HCT116 (cell line): Measurements from ENCODE around the gene DENND2A. TPM values are rescaled to one million over a fixed set of nuclear protein-coding genes. Genes with fewer than 3 reads are reported as not detected.
"Not testable (repeated sequence)": the region's sequence is repeated elsewhere in the genome, so short reads cannot be mapped to it uniquely, and the experiment has no call there.

Experiments used
- ATAC-seq: fragments of 200-7000 bp; cut with Tn5 transposase; 2 replicates; pipeline ENCODE4 v1.9.1; 2020; ENCODE audit warnings: mild to moderate bottlenecking, moderate library complexity
- BruUV-seq: library from RNA; stranded (reverse); fragments of 400-500 nt; replicated peaks from 2 replicates; lab custom pipeline; 2021; lab: Mats Ljungman, UMichigan
- CTCF ChIA-PET: fragments of 300-600 bp; sonication (Branson Sonifier 250); formaldehyde crosslinking; loops from one replicate; lab custom pipeline; 2021; ENCODE audit warnings: antibody characterized with exemption; lab: Charles Lee
- POLR2A ChIA-PET: fragments of 300-600, 350-600 bp; sonication (Branson Sonifier 250); formaldehyde crosslinking; loops from one replicate; lab custom pipeline; 2021; ENCODE audit warnings: antibody characterized with exemption; lab: Charles Lee
- RAD21 ChIA-PET, 2 experiments: fragments of 300-600 bp; sonication (Branson Sonifier 250); formaldehyde crosslinking; loops; one replicate each; lab custom pipeline; 2023; ENCODE audit warnings: low total read pairs in 2 of 2; ENCODE audit not compliant: uncharacterized antibody in 2 of 2, unreplicated experiment in 2 of 2, low non-redundant PET in 1 of 2; lab: Charles Lee
- DNase-seq: peaks from one replicate; pipeline ENCODE4 v3.0.0-alpha.2; 2010; ENCODE audit warnings: low read depth, low spot score
- H2AFZ ChIP-seq: fragments of 200-600 bp; shearing (Covaris generic), sonication (generic); 2 replicates; pipeline ENCODE4 v1.6.1; 2017; ENCODE audit warnings: low read depth, mixed run types, mixed read lengths, antibody characterized with exemption, low read length; ENCODE audit not compliant: poor library complexity, severe bottlenecking
- H3K27ac ChIP-seq: 2 replicates; pipeline ENCODE4 v1.5.1; 2012; ENCODE audit warnings: low read depth, low read length
- H3K27me3 ChIP-seq: fragments of 200-600 bp; sonication (generic); 2 replicates; pipeline ENCODE4 v1.6.1; 2016; ENCODE audit warnings: mixed run types, low read length, mixed read lengths; ENCODE audit not compliant: insufficient read depth
- H3K36me3 ChIP-seq, 2 experiments: fragments of 200-500 bp in 1 of 2; fragments of 200-600 bp in 1 of 2; sonication (Bioruptor generic) in 1 of 2; sonication (generic) in 1 of 2; 2 replicates each; pipeline versions ENCODE4 v1.5.1 to v1.6.1; 2014 to 2016; ENCODE audit warnings: low read length in 2 of 2, inconsistent platforms in 1 of 2, mixed read lengths in 1 of 2, mixed run types in 1 of 2; ENCODE audit not compliant: insufficient read depth in 2 of 2, control insufficient read depth in 1 of 2
- H3K4me1 ChIP-seq, 2 experiments: fragments of 200-600 bp in 1 of 2; sonication (generic) in 1 of 2; 2 replicates each; pipeline versions ENCODE4 v1.5.1 to v1.6.1; 2012 to 2017; ENCODE audit warnings: low read length in 2 of 2, inconsistent platforms in 1 of 2, mild to moderate bottlenecking in 1 of 2, mixed read lengths in 1 of 2, mixed run types in 1 of 2, moderate library complexity in 1 of 2; ENCODE audit not compliant: insufficient read depth in 2 of 2, control insufficient read depth in 1 of 2
- H3K4me2 ChIP-seq: fragments of 200-600 bp; sonication (generic); 2 replicates; pipeline ENCODE4 v1.6.1; 2017; ENCODE audit warnings: mixed run types, low read length, mixed read lengths
- H3K4me3 ChIP-seq, 2 experiments: fragments of 200-600 bp in 1 of 2; sonication (generic) in 1 of 2; replicated peaks in 1 of 2; 2 replicates each; pipeline ENCODE4 v1.5.1; 2011 to 2016; ENCODE audit warnings: low read length in 2 of 2, control low read depth in 1 of 2, low read depth in 1 of 2, mild to moderate bottlenecking in 1 of 2, mixed read lengths in 1 of 2, mixed run types in 1 of 2
- H3K79me2 ChIP-seq: fragments of 200-600 bp; sonication (generic); 2 replicates; pipeline ENCODE4 v1.6.1; 2017; ENCODE audit warnings: mild to moderate bottlenecking, mixed run types, low read length, moderate library complexity, mixed read lengths; ENCODE audit not compliant: insufficient read depth
- H3K9ac ChIP-seq: fragments of 200-600 bp; sonication (generic); 2 replicates; pipeline ENCODE4 v1.6.1; 2016; ENCODE audit warnings: low read length, mixed read lengths
- H3K9me2 ChIP-seq: fragments of 200-600 bp; sonication (generic), shearing (Covaris generic); 2 replicates; pipeline ENCODE4 v1.6.1; 2017; ENCODE audit warnings: mixed run types, mild to moderate bottlenecking, moderate library complexity; ENCODE audit not compliant: insufficient read depth
- H3K9me3 ChIP-seq, 2 experiments: fragments of 200-500 bp in 1 of 2; fragments of 200-600 bp in 1 of 2; sonication (Bioruptor generic) in 1 of 2; sonication (generic) in 1 of 2; 2 replicates each; pipeline ENCODE4 v1.6.1; 2014 to 2017; ENCODE audit warnings: low read length in 2 of 2, mixed read lengths in 2 of 2, inconsistent platforms in 1 of 2, low read depth in 1 of 2, mild to moderate bottlenecking in 1 of 2, mixed run types in 1 of 2, moderate library complexity in 1 of 2; ENCODE audit not compliant: control insufficient read depth in 1 of 2, insufficient read depth in 1 of 2
- H4K20me1 ChIP-seq: fragments of 200-600 bp; sonication (generic), shearing (Covaris generic); 2 replicates; pipeline ENCODE4 v1.6.1; 2017; ENCODE audit warnings: mixed run types, mild to moderate bottlenecking, moderate library complexity; ENCODE audit not compliant: insufficient read depth
- CEBPB ChIP-seq: IDR thresholded peaks from 2 replicates; pipeline ENCODE4 v1.6.1; 2012; ENCODE audit warnings: low read depth
- CTCF ChIP-seq, 3 experiments: fragments of 200-600 bp in 1 of 3; sonication (generic) in 1 of 3; IDR thresholded peaks in 2 of 3; conservative IDR thresholded peaks in 1 of 3; 2 replicates each; pipeline ENCODE4 v1.5.1; 2012 to 2017; ENCODE audit warnings: low read depth in 2 of 3, low read length in 2 of 3, antibody characterized with exemption in 1 of 3, borderline replicate concordance in 1 of 3, control low read depth in 1 of 3, mild to moderate bottlenecking in 1 of 3, mixed read lengths in 1 of 3, mixed run types in 1 of 3, moderate library complexity in 1 of 3; ENCODE audit not compliant: insufficient read depth in 1 of 3
- RAD21 ChIP-seq: IDR thresholded peaks from 2 replicates; pipeline ENCODE4 v1.6.1; 2012; ENCODE audit warnings: low read depth, mild to moderate bottlenecking
- SIN3A ChIP-seq: IDR thresholded peaks from 2 replicates; pipeline ENCODE4 v1.6.1; 2012; ENCODE audit warnings: low read depth
- SRF ChIP-seq: IDR thresholded peaks from 2 replicates; pipeline ENCODE4 v1.6.1; 2012; ENCODE audit warnings: low read depth
- TCF7L2 ChIP-seq: IDR thresholded peaks from 2 replicates; pipeline ENCODE4 v1.7.0; 2011; ENCODE audit warnings: borderline replicate concordance, inconsistent platforms; ENCODE audit not compliant: insufficient read depth, insufficient read length; ENCODE audit errors: extremely low read depth
- ZFX ChIP-seq: fragments of 450-650 bp; IDR thresholded peaks from 2 replicates; pipeline ENCODE4 v1.6.1; 2017
- intact Hi-C: fragments of 100-400 bp; cut with micrococcal nuclease; formaldehyde crosslinking; loops from 2 replicates; pipeline ENCODE4 v1.10.0; 2022
- total RNA-seq: library from RNA; stranded (reverse); gene quantifications from one replicate; pipeline ENCODE4 v1.2.1, GENCODE V29; 2021; ENCODE audit not compliant: unreplicated experiment

Gene DENND2A
- total RNA-seq, 1 experiment from 2014 or later: 0.12 TPM

DNA sequence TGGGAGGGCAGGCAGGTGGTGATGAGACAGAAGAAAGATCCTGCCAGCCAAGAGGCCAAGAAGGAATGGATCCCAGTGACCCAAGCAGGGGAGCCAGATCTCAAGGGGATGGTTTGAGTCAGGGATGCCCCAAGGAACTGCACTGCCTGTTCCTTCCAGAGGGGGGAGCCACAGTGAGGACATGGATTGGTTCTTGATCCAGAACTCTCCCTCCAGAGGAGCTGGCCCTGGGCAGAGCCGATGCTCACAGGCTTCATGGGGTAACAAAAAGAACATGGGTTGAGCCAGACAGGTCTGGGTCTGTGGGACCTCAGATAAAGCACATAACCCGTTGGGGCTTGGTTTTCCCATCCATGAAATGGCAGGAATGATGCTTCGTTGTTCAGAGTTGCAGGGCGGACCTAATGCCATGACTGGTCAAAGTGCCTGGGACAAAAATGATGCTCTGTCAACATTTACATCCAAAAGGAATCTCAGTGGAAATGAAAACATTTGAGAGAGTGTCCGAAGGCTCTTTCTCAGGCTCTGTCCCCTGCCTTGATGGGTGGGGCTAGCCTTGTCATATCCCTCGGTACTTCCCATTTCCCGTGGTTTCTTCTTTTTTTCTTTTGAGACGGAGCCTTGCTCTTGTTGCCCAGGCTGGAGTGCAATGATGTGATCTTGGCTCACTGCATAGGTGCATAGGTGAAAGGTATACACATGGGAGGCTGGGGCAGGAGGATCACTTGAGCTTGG is 4.7 kb upstream of the DENND2A start:
- Histone ChIP-seq H3K9ac (no peak overlapping the region), H2AFZ (no peak overlapping the region), H3K4me1 (peaks cover 2 to 16% of the 10 kb centered on the region in 2 experiments; a peak in 3 of 4 replicates), H3K9me2 (no peaks in the 10 kb centered on the region), H3K27me3 (no peaks in the 10 kb centered on the region), H3K27ac (no peak overlapping the region), H4K20me1 (no peaks in the 10 kb centered on the region), H3K4me2 (no peak overlapping the region), H3K4me3 (no peak overlapping the region), H3K79me2 (no peaks in the 10 kb centered on the region), H3K9me3 (no peaks in the 10 kb centered on the region), H3K36me3 (no peaks in the 10 kb centered on the region)
- RAD21 ChIA-PET: no interaction called here
- TF ChIP-seq CTCF (IDR thresholded peaks at IDR 0.05 in 2 of 3, conservative IDR thresholded peaks at IDR 0.05 in 1 of 3; ENCODE audit: borderline replicate concordance in 1 of 3, insufficient read depth in 1 of 3, low read depth in 2 of 3, low read length in 2 of 3) (peak; percentile 21 to 77 (median 70); a peak in 5 of 6 replicates), ZFX (no peak), TCF7L2 (no peak), SRF (no peak), SIN3A (no peak), RAD21 (0 out of 2 replicates have a peak, but pooled peaks have one; percentile 15), CEBPB (no peak)
- no TSS peak for BruUV-seq
- DNase-seq: no peak
- CTCF ChIA-PET: interaction anchor here (0.7 to 2.5 kb wide), 3 partner anchors 127 to 133 kb away, joined by 3 to 9 read pairs (median 4); no protein-coding TSS in a partner anchor
- intact Hi-C loops: no loop called here
- peak; percentile 53 for ATAC-seq
- POLR2A ChIA-PET: no interaction called here

GRCh38 chr7:140644761-140645160 is 4.1 kb upstream of the DENND2A start:
- H3K4me3 ChIP-seq, H3K9ac ChIP-seq, H2AFZ ChIP-seq, BruUV-seq, H3K79me2 ChIP-seq, ATAC-seq, RAD21 ChIA-PET, H3K36me3 ChIP-seq, H3K27me3 ChIP-seq, H4K20me1 ChIP-seq, H3K9me2 ChIP-seq, DNase-seq, intact Hi-C loops, H3K4me2 ChIP-seq, H3K27ac ChIP-seq, POLR2A ChIA-PET, H3K9me3 ChIP-seq: not testable (repeated sequence)
- CTCF ChIA-PET: interaction anchor here (0.7 kb wide), 1 partner anchor 132 kb away, joined by 4 read pairs; no protein-coding TSS in a partner anchor
- peaks cover 2 to 14% of the 10 kb centered on the region in 2 experiments; a peak in 3 of 4 replicates for H3K4me1 ChIP-seq
